ENCODE measurements around the gene NPY4R2.
"Not testable (repeated sequence)": the region's sequence is repeated elsewhere in the genome, so short reads cannot be mapped to it uniquely, and the experiment has no call there.

Gene NPY4R2

DNA sequence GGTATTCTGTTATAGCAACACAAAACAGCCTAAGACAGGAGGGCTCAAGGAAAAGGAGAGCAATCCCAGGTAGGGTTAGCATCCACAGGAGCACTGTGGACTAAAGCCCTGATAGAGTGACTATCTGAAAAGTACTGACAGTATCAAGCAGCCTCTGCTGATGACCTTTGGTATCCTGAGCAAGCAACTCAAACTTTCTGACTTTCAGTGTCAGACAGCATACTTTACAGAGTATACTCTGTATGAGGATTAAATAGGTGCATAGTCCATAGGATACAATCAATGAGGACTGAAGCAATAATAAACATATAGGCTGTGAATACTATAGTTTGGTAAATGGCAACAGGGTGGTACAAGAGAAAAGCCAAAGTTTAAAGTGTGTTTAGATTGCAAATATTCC lies 27.7 kb upstream of the NPY4R2 start:
- H3K4me3 ChIP-seq (ENCODE audit: insufficient read depth, low read length, poor library complexity, severe bottlenecking); H3K27me3 ChIP-seq (ENCODE audit: low read length); H3K9me2 ChIP-seq (replicated peaks; ENCODE audit: insufficient read depth, low read length); H2AFZ ChIP-seq (ENCODE audit: low read depth, low read length, severe bottlenecking); H3K9ac ChIP-seq (ENCODE audit: low read length); H3K4me2 ChIP-seq (ENCODE audit: low read depth, low read length, poor library complexity, severe bottlenecking); H3K36me3 ChIP-seq (ENCODE audit: low read length); H3F3A ChIP-seq (ENCODE audit: insufficient read depth); H3K9me3 ChIP-seq (ENCODE audit: insufficient read depth, low read length); H4K20me1 ChIP-seq (ENCODE audit: low read depth, low read length); H3K27ac ChIP-seq (ENCODE audit: low read depth, low read length); H3K79me2 ChIP-seq (ENCODE audit: insufficient read depth, low read length): not testable (repeated sequence)

DNA sequence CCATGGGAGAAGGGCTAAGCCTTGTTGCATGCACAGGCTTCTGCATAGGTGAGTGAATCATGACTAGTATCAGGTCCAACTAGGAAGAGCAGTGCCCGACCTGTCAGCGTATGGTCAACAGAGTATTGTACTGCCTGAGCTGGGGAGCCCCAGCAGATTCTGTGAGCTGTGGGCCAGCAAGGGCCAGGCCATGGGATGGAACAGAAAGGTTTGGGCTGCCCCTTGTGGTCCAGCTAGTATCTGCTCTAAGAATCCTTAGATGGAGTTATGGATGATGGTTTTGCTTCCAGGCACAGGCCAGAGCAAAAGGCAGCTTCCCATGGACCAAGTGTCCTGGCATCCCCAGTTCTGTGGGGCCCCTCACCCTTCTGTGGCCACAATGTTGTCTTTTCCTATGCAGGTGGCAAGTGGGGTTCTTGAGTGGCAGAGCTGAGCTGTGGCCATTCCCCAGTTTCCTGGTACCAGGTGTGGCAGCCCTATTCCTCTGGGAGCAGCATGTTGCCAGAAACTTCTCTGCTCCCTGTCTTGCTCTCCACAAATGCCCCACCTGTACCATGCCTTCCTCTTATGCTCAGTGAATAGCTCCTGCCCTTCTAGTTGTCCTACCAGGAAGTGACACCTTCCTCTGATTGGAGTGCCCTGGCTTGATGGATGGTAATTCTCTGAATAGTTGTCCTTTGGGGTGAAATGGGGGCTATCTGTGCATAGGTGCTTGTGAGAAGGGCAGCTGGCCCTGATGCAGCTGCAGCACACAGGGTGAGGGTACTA lies 25.8 kb upstream of the NPY4R2 start:
- H3K27ac ChIP-seq (ENCODE audit: low read depth, low read length); H3K36me3 ChIP-seq (ENCODE audit: low read length); H4K20me1 ChIP-seq (ENCODE audit: low read depth, low read length); H3K4me2 ChIP-seq (ENCODE audit: low read depth, low read length, poor library complexity, severe bottlenecking); H2AFZ ChIP-seq (ENCODE audit: low read depth, low read length, severe bottlenecking); H3K79me2 ChIP-seq (ENCODE audit: insufficient read depth, low read length); H3K4me3 ChIP-seq (ENCODE audit: insufficient read depth, low read length, poor library complexity, severe bottlenecking); H3K9me2 ChIP-seq (replicated peaks; ENCODE audit: insufficient read depth, low read length); H3K9me3 ChIP-seq (ENCODE audit: insufficient read depth, low read length); H3K9ac ChIP-seq (ENCODE audit: low read length); H3K27me3 ChIP-seq (ENCODE audit: low read length); H3F3A ChIP-seq (ENCODE audit: insufficient read depth): not testable (repeated sequence)

DNA sequence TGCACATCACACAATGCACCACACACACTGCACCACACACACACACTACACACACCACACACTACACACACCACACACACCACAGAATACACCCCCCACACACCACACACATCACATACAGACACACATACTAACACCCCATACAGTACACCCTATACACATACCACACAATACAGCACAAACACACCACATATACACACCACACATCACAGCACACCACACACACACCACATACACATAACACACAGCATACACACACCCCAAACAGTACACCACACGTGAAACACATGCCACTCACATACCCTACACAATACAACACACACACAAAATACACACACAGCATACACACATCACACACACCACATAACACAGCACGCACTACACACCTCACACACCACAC lies 23.9 kb upstream of the NPY4R2 start:
- H3K4me2 ChIP-seq (ENCODE audit: low read depth, low read length, poor library complexity, severe bottlenecking); H3K4me3 ChIP-seq (ENCODE audit: insufficient read depth, low read length, poor library complexity, severe bottlenecking); H3K9ac ChIP-seq (ENCODE audit: low read length); H3K36me3 ChIP-seq (ENCODE audit: low read length); H3K27me3 ChIP-seq (ENCODE audit: low read length); H3K27ac ChIP-seq (ENCODE audit: low read depth, low read length); H3K9me3 ChIP-seq (ENCODE audit: insufficient read depth, low read length); H3K79me2 ChIP-seq (ENCODE audit: insufficient read depth, low read length); H3F3A ChIP-seq (ENCODE audit: insufficient read depth); H3K9me2 ChIP-seq (replicated peaks; ENCODE audit: insufficient read depth, low read length); H4K20me1 ChIP-seq (ENCODE audit: low read depth, low read length); H2AFZ ChIP-seq (ENCODE audit: low read depth, low read length, severe bottlenecking): not testable (repeated sequence)

DNA sequence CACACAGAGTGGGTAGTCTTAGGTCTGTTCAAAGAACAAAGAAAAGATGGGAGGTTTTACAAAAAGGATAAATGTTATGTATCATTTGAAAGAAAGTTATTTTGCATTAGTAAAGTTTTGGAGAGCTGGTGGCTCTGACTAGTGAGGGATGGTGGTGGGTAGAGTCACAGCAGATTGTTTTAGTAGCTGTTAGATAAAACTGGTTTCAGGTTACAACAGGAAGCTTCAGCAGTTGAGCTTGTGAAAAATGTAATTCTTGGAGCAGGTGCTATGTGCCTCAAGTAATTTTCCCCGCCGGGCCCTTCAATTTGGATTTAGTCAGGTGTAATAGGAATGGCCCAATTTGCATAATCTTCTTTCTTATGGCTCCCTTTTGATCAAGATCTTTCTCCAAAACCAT lies 20.6 kb upstream of the NPY4R2 start:
- not testable (repeated sequence) for H2AFZ ChIP-seq (ENCODE audit: low read depth, low read length, severe bottlenecking); H3K4me3 ChIP-seq (ENCODE audit: insufficient read depth, low read length, poor library complexity, severe bottlenecking); H3F3A ChIP-seq (ENCODE audit: insufficient read depth); H3K9me3 ChIP-seq (ENCODE audit: insufficient read depth, low read length); H4K20me1 ChIP-seq (ENCODE audit: low read depth, low read length); H3K9me2 ChIP-seq (replicated peaks; ENCODE audit: insufficient read depth, low read length); H3K27me3 ChIP-seq (ENCODE audit: low read length); H3K36me3 ChIP-seq (ENCODE audit: low read length); H3K9ac ChIP-seq (ENCODE audit: low read length); H3K4me2 ChIP-seq (ENCODE audit: low read depth, low read length, poor library complexity, severe bottlenecking); H3K79me2 ChIP-seq (ENCODE audit: insufficient read depth, low read length); H3K27ac ChIP-seq (ENCODE audit: low read depth, low read length)

DNA sequence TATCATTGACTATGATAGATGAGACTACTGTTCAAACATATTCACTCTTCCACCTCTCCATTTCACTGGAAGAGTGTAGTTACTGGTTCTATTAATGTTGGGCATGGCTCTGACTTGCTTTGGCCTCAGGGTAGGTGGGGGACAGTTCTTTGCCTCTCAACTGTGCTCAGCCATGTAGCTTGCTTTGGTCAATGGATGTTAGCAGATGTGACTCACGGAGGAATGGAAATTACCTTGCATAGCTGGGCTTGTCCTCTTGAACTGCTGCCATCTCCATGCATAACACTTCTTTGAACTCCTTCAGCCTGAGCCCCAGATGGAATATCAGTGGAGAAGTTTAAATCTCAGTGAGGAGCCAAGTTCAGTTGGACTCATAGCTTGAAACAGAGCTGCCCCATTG lies 9.1 kb upstream of the NPY4R2 start:
- not testable (repeated sequence) for H3K4me3 ChIP-seq (ENCODE audit: insufficient read depth, low read length, poor library complexity, severe bottlenecking); H3K79me2 ChIP-seq (ENCODE audit: insufficient read depth, low read length); H4K20me1 ChIP-seq (ENCODE audit: low read depth, low read length); H3K4me2 ChIP-seq (ENCODE audit: low read depth, low read length, poor library complexity, severe bottlenecking); H3K9me2 ChIP-seq (replicated peaks; ENCODE audit: insufficient read depth, low read length); H3F3A ChIP-seq (ENCODE audit: insufficient read depth); H2AFZ ChIP-seq (ENCODE audit: low read depth, low read length, severe bottlenecking); H3K27ac ChIP-seq (ENCODE audit: low read depth, low read length); H3K9me3 ChIP-seq (ENCODE audit: insufficient read depth, low read length); H3K27me3 ChIP-seq (ENCODE audit: low read length); H3K9ac ChIP-seq (ENCODE audit: low read length); H3K36me3 ChIP-seq (ENCODE audit: low read length)

DNA sequence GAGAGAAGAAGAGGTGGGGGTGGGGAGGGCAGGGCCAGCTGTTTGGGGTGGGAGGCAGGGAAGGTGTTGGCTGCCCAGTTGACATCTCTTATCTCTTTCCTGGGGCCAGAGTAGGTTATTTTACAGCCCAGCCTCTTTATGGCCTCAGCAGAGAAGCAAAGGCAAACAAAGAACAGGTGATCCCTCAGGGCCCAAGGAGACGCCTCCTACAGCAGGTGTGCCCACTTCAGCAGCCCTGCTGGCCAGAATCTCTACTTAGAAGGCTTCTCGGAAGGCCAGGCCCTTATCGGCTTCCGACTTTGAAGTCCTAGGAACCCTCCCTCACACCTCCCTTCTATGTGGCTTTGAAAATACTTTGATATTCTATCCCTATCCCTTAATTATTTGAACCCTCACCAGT lies 8.0 kb upstream of the NPY4R2 start:
- H3K79me2 ChIP-seq (ENCODE audit: insufficient read depth, low read length); H3K4me3 ChIP-seq (ENCODE audit: insufficient read depth, low read length, poor library complexity, severe bottlenecking); H4K20me1 ChIP-seq (ENCODE audit: low read depth, low read length); H3K9ac ChIP-seq (ENCODE audit: low read length); H3K9me2 ChIP-seq (replicated peaks; ENCODE audit: insufficient read depth, low read length); H2AFZ ChIP-seq (ENCODE audit: low read depth, low read length, severe bottlenecking); H3F3A ChIP-seq (ENCODE audit: insufficient read depth); H3K27me3 ChIP-seq (ENCODE audit: low read length); H3K4me2 ChIP-seq (ENCODE audit: low read depth, low read length, poor library complexity, severe bottlenecking); H3K9me3 ChIP-seq (ENCODE audit: insufficient read depth, low read length); H3K27ac ChIP-seq (ENCODE audit: low read depth, low read length); H3K36me3 ChIP-seq (ENCODE audit: low read length): not testable (repeated sequence)

DNA sequence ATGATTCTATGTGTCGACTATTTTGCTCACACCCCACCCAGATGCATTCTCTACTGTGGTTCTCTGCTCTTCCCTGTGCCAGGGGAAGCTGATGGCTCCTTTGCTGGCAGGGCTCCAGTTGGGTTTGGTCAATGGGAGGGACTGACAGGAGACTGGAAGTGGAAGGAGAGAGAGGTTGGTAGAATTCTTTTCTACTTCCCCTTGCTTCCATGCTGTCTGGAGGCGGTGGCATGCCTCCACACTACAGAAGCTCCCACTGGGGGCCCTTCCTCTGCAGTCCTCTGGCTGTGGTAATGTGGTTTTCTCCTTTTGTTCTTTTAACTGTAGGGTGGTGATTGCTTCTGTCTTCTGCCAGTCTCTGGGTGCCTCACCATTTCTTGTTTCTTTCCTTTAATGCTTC lies 4.4 kb upstream of the NPY4R2 start:
- H3K36me3 ChIP-seq (ENCODE audit: low read length); H3K4me2 ChIP-seq (ENCODE audit: low read depth, low read length, poor library complexity, severe bottlenecking); H3F3A ChIP-seq (ENCODE audit: insufficient read depth); H3K9me2 ChIP-seq (replicated peaks; ENCODE audit: insufficient read depth, low read length); H3K4me3 ChIP-seq (ENCODE audit: insufficient read depth, low read length, poor library complexity, severe bottlenecking); H3K9ac ChIP-seq (ENCODE audit: low read length); H3K79me2 ChIP-seq (ENCODE audit: insufficient read depth, low read length); H4K20me1 ChIP-seq (ENCODE audit: low read depth, low read length); H3K9me3 ChIP-seq (ENCODE audit: insufficient read depth, low read length); H3K27ac ChIP-seq (ENCODE audit: low read depth, low read length); H2AFZ ChIP-seq (ENCODE audit: low read depth, low read length, severe bottlenecking); H3K27me3 ChIP-seq (ENCODE audit: low read length): not testable (repeated sequence)

DNA sequence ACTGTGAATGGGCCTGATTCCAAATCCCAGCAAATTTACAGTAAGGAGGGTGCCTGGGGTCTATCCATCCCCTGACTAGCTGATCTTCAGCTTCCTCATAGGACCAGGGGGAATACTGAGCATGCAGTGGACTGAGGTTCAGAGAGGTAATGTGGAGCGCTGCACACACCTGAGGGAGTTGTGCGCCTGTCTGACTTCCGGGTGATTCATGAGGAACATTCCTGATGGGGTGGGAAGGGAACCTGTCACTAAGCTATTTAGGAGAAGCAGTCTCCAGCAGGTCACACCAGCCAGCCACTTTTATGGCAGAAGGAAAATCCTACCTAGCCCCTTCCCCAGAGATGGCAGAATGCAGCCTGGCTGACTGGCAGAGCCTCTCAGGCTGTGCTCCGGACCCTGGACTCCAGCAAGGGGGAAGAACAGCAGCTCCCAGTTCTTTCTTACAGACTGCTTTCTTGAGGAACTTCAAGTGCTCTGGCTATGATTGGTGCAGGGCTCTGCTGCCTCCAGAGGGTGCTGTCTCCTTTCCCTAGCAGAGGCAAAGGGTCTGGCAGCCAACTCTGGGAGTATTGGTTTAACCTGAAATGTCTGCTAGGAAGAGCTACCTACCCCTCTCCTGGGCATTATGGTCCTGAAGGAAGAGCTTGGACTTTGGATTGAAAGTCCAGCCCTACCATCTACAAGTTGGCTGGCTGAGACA lies 2.5 kb upstream of the NPY4R2 start:
- not testable (repeated sequence) for H2AFZ ChIP-seq (ENCODE audit: low read depth, low read length, severe bottlenecking); H3K9me2 ChIP-seq (replicated peaks; ENCODE audit: insufficient read depth, low read length); H3K27me3 ChIP-seq (ENCODE audit: low read length); H3K36me3 ChIP-seq (ENCODE audit: low read length); H3F3A ChIP-seq (ENCODE audit: insufficient read depth); H3K79me2 ChIP-seq (ENCODE audit: insufficient read depth, low read length); H3K9me3 ChIP-seq (ENCODE audit: insufficient read depth, low read length); H3K4me3 ChIP-seq (ENCODE audit: insufficient read depth, low read length, poor library complexity, severe bottlenecking); H3K27ac ChIP-seq (ENCODE audit: low read depth, low read length); H3K4me2 ChIP-seq (ENCODE audit: low read depth, low read length, poor library complexity, severe bottlenecking); H3K9ac ChIP-seq (ENCODE audit: low read length); H4K20me1 ChIP-seq (ENCODE audit: low read depth, low read length)

Data from SU-DHL-6 (cell line).